GM12878 (cell line): ENCODE results near the gene GLE1. TPM values are rescaled to one million over a fixed set of nuclear protein-coding genes. Genes with fewer than 3 reads are reported as not detected.
A peak's percentile ranks its signal among the peaks of the same experiment; 100 is the strongest.

Experiments used
- ATAC-seq: fragments of 200-7000 bp; cut with Tn5 transposase; 3 replicates; pipeline ENCODE4 v1.9.1; 2020; ENCODE audit warnings: mild to moderate bottlenecking, moderate library complexity
- BruUV-seq: library from RNA; stranded (reverse); fragments of 400-500 nt; replicated peaks from 2 replicates; lab custom pipeline; 2021; lab: Mats Ljungman, UMichigan
- CTCF ChIA-PET: fragments of 300-600 bp; sonication (Branson Sonifier 250); formaldehyde crosslinking; extraction: SDS; loops from one replicate; lab custom pipeline; 2021; ENCODE audit warnings: inconsistent platforms; lab: Yijun Ruan, JAX
- POLR2A ChIA-PET: fragments of 350-600 bp; formaldehyde crosslinking; extraction: SDS; loops from one replicate; lab custom pipeline; 2021; ENCODE audit warnings: inconsistent platforms; lab: Charles Lee
- RAD21 ChIA-PET: fragments of 300-600 bp; sonication (Branson Sonifier 250); formaldehyde crosslinking; loops from one replicate; lab custom pipeline; 2023; ENCODE audit warnings: antibody characterized with exemption; ENCODE audit not compliant: unreplicated experiment; lab: Charles Lee
- SMC1A ChIA-PET: fragments of 300-600 bp; sonication (Branson Sonifier 250); formaldehyde crosslinking; loops from one replicate; lab custom pipeline; 2023; ENCODE audit not compliant: unreplicated experiment, uncharacterized antibody; lab: Charles Lee
- DNase-seq: peaks from one replicate; pipeline ENCODE4 v3.0.0-alpha.2; 2011; ENCODE audit warnings: low read depth, low spot score
- FAIRE-seq: peaks from 3 replicates; lab custom pipeline; 2011; peaks lifted over from hg19 to GRCh38; lab: Jason Lieb, UNC
- H2AFZ ChIP-seq: 2 replicates; pipeline ENCODE4 v1.6.0; 2011; ENCODE audit warnings: low read depth, low read length, control low read depth; ENCODE audit not compliant: control insufficient read depth
- H3K27ac ChIP-seq: 2 replicates; pipeline ENCODE4 v1.5.1; 2011; ENCODE audit warnings: control low read depth; ENCODE audit not compliant: control insufficient read depth, insufficient read depth
- H3K27me3 ChIP-seq, 2 experiments: replicated peaks in 1 of 2; 2 replicates each; pipeline versions ENCODE4 v1.6.0 to v1.6.1; 2011; ENCODE audit warnings: low read length in 1 of 2; ENCODE audit not compliant: control insufficient read depth in 2 of 2, insufficient read depth in 2 of 2
- H3K36me3 ChIP-seq, 2 experiments: 2 replicates each; pipeline ENCODE4 v1.5.1; 2011; ENCODE audit warnings: low read length in 1 of 2; ENCODE audit not compliant: control insufficient read depth in 2 of 2, insufficient read depth in 2 of 2
- H3K4me1 ChIP-seq: 2 replicates; pipeline ENCODE4 v1.6.1; 2011; ENCODE audit warnings: mild to moderate bottlenecking, low read length, moderate library complexity, mixed read lengths; ENCODE audit not compliant: control insufficient read depth, insufficient read depth
- H3K4me2 ChIP-seq: 2 replicates; pipeline ENCODE4 v1.6.0; 2011; ENCODE audit warnings: control low read depth; ENCODE audit not compliant: control insufficient read depth, insufficient read depth
- H3K4me3 ChIP-seq: fragments of 200-600 bp; sonication (generic); 2 replicates; pipeline ENCODE4 v1.5.1; 2016
- H3K79me2 ChIP-seq: 2 replicates; pipeline ENCODE4 v1.6.0; 2011; ENCODE audit warnings: low read length; ENCODE audit not compliant: control insufficient read depth, insufficient read depth
- H3K9ac ChIP-seq: 2 replicates; pipeline ENCODE4 v1.8.0; 2011; ENCODE audit warnings: low read length, control low read depth, mixed read lengths; ENCODE audit not compliant: control insufficient read depth, insufficient read depth
- H3K9me3 ChIP-seq: replicated peaks from 3 replicates; pipeline ENCODE4 v1.5.1; 2011; ENCODE audit warnings: mild to moderate bottlenecking, low read length; ENCODE audit not compliant: control insufficient read depth, insufficient read depth
- H4K20me1 ChIP-seq: 2 replicates; pipeline ENCODE4 v1.6.0; 2011; ENCODE audit not compliant: control insufficient read depth, insufficient read depth
- BCL3 ChIP-seq: IDR thresholded peaks from 2 replicates; pipeline ENCODE4 v1.6.1; 2011; ENCODE audit warnings: borderline replicate concordance, low read depth, mild to moderate bottlenecking, moderate library complexity, low read length; ENCODE audit not compliant: insufficient read depth, poor library complexity, severe bottlenecking
- CREM ChIP-seq: IDR thresholded peaks from 2 replicates; pipeline ENCODE4 v1.6.1; 2014; ENCODE audit warnings: antibody characterized with exemption, low read depth
- DPF2 ChIP-seq: fragments of 450-650 bp; IDR thresholded peaks from 2 replicates; pipeline ENCODE4 v1.6.1; 2017; ENCODE audit warnings: mild to moderate bottlenecking
- GABPA ChIP-seq: IDR thresholded peaks from 2 replicates; pipeline ENCODE4 v1.6.1; 2014; ENCODE audit warnings: antibody characterized with exemption, low read depth, mild to moderate bottlenecking, inconsistent platforms
- HDAC2 ChIP-seq: fragments of 200-600 bp; sonication (generic); IDR thresholded peaks from 2 replicates; pipeline ENCODE4 v1.6.1; 2017
- IKZF2 ChIP-seq, 2 experiments: fragments of 450-650 bp; IDR thresholded peaks; 2 replicates each; pipeline ENCODE4 v1.6.1; 2017; ENCODE audit warnings: mild to moderate bottlenecking in 2 of 2, moderate library complexity in 2 of 2
- KAT2A ChIP-seq: conservative IDR thresholded peaks from 2 replicates; pipeline ENCODE4 v1.6.1; 2011; ENCODE audit warnings: low read depth, low read length; ENCODE audit not compliant: control insufficient read depth
- POLR2AphosphoS5 ChIP-seq: IDR thresholded peaks from 2 replicates; pipeline ENCODE4 v1.6.1; 2011; ENCODE audit warnings: mild to moderate bottlenecking, low read length, inconsistent platforms
- RFX5 ChIP-seq: IDR thresholded peaks from 2 replicates; pipeline ENCODE4 v1.6.1; 2011; ENCODE audit warnings: low read depth, low read length, improper control_type of control experiment
- SIX5 ChIP-seq: IDR thresholded peaks from 2 replicates; pipeline ENCODE4 v1.6.1; 2011; ENCODE audit warnings: mild to moderate bottlenecking, low read depth, low read length, moderate library complexity; ENCODE audit not compliant: severe bottlenecking
- STAT1 ChIP-seq: fragments of 450-650 bp; conservative IDR thresholded peaks from 2 replicates; pipeline ENCODE4 v1.6.1; 2014; ENCODE audit warnings: antibody characterized with exemption, mild to moderate bottlenecking
- TARDBP ChIP-seq: IDR thresholded peaks from 2 replicates; pipeline ENCODE4 v1.6.1; 2016; ENCODE audit warnings: borderline replicate concordance
- ZNF24 ChIP-seq: fragments of 450-650 bp; IDR thresholded peaks from 2 replicates; pipeline ENCODE4 v1.6.1; 2017; ENCODE audit warnings: antibody characterized with exemption, mild to moderate bottlenecking
- WGBS: methylation state at CpG from one replicate; pipeline ENCODE4 v1.1.6; 2016; ENCODE audit warnings: low lambda C conversion rate; ENCODE audit not compliant: insufficient replicate concordance, insufficient coverage; ENCODE audit errors: missing lambda C conversion rate; 5-methylcytosine and 5-hydroxymethylcytosine counted together
- in situ Hi-C: fragments of 300-500 bp; cut with MboI; formaldehyde crosslinking; loops from 9 replicates; pipeline ENCODE4 v1.14.3; 2018; ENCODE audit warnings: mixed read lengths
- intact Hi-C: fragments of 100-400 bp; cut with micrococcal nuclease; formaldehyde crosslinking; loops from one replicate; pipeline ENCODE4 v1.14.2; 2022; ENCODE audit not compliant: unreplicated experiment
- polyA plus RNA-seq, 11 experiments: library from polyadenylated mRNA; depleted of rRNA in 4 of 11; unstranded in 6 of 11; stranded (reverse) in 5 of 11; fragments of >200 nt; fragmentation: Nextera tagmentation in 4 of 11; fragmentation: Illumina TruSeq in 1 of 11; extraction: Ambion mirVana in 4 of 11; extraction: Trizol in 1 of 11; gene quantifications; 1 replicate in 1 of 11; 2 replicates in 10 of 11; pipeline versions ENCODE4 v1.2.1 to v1.2.3, GENCODE V29; 2011 to 2016; ENCODE audit warnings: inconsistent platforms in 2 of 11, missing spikeins in 2 of 11, low read depth in 1 of 11
- total RNA-seq, 4 experiments: library from RNA; depleted of rRNA in 3 of 4; stranded (reverse); fragments of >200 nt in 3 of 4; fragmentation: Illumina TruSeq in 1 of 4; extraction: Trizol in 1 of 4; gene quantifications; 2 replicates each; pipeline versions ENCODE4 v1.2.1 to v1.2.3, GENCODE V29; 2013 to 2021
- TF ChIP-seq, protein P1 (sequence below): fragments of 150-350 bp; IDR thresholded peaks from 2 replicates; pipeline ENCODE4 v1.6.1; 2016; ENCODE audit warnings: low read depth, low read length

The GLE1 gene
- total and polyA plus RNA-seq, 10 of the 15 experiments (the other 5 are each of a cell fraction or from before 2014, with no cell fraction given): 17.4 to 52.0 (median 37.7) TPM

DNA sequence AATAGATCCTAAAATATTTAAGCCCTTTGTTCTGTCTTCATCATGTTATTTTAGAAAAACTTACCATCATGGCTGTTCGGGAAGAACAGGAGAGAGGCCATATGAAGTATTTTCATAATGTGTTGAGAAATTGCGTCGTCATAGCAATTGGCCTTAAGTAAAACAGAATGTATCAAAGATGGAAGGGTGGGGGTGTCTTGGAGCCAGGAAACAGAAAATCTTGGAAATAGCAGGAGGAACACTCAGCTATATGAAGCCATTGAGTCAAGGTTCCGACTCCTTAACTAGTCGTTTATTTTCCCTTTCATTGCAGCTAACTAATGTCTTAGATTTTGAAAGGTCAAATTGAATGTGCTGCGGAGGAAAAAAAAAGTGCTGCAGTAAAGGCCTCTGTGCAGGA is 49.2 kb downstream of the GLE1 start:
- TF ChIP-seq ZNF24 (no peak), DPF2 (no peak), POLR2AphosphoS5 (no peak), KAT2A (no peak), SIX5 (no peak), GABPA (no peak), BCL3 (no peak), IKZF2 (IDR thresholded peaks at IDR 0.05) (no peak), CREM (no peak), STAT1 (no peak), HDAC2 (no peak), RFX5 (no peak), TARDBP (no peak)
- TF ChIP-seq, protein P1, sequence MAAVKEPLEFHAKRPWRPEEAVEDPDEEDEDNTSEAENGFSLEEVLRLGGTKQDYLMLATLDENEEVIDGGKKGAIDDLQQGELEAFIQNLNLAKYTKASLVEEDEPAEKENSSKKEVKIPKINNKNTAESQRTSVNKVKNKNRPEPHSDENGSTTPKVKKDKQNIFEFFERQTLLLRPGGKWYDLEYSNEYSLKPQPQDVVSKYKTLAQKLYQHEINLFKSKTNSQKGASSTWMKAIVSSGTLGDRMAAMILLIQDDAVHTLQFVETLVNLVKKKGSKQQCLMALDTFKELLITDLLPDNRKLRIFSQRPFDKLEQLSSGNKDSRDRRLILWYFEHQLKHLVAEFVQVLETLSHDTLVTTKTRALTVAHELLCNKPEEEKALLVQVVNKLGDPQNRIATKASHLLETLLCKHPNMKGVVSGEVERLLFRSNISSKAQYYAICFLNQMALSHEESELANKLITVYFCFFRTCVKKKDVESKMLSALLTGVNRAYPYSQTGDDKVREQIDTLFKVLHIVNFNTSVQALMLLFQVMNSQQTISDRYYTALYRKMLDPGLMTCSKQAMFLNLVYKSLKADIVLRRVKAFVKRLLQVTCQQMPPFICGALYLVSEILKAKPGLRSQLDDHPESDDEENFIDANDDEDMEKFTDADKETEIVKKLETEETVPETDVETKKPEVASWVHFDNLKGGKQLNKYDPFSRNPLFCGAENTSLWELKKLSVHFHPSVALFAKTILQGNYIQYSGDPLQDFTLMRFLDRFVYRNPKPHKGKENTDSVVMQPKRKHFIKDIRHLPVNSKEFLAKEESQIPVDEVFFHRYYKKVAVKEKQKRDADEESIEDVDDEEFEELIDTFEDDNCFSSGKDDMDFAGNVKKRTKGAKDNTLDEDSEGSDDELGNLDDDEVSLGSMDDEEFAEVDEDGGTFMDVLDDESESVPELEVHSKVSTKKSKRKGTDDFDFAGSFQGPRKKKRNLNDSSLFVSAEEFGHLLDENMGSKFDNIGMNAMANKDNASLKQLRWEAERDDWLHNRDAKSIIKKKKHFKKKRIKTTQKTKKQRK: no peak
- TF ChIP-seq, all 136 proteins: peak for 0
- no peak for DNase-seq
- Histone ChIP-seq H3K9ac (peak overlapping the region; percentile 54; the same call in 1 of the 2 replicates), H2AFZ (no peak overlapping the region), H3K4me2 (peak overlapping the region; percentile 71), H4K20me1 (no peaks in the 10 kb centered on the region), H3K4me1 (peaks cover 29% of the 10 kb centered on the region), H3K9me3 (no peaks in the 10 kb centered on the region), H3K27ac (no peak overlapping the region), H3K27me3 (no peaks in the 10 kb centered on the region), H3K36me3 (no peaks in the 10 kb centered on the region), H3K79me2 (peaks cover 47% of the 10 kb centered on the region), H3K4me3 (peak overlapping the region; percentile 92)
- FAIRE-seq: no peak
- WGBS: 33% methylated on average over 6 of the region's 6 CpGs
- POLR2A ChIA-PET: interaction anchor here (0.5 to 2.1 kb wide), 7 partner anchors 12 to 98 kb away, joined by 3 to 13 read pairs (median 3); partner anchors contain the start of genes GLE1 and ODF2
- SMC1A ChIA-PET: interaction anchor here (0.6 to 4.5 kb wide), 6 partner anchors 10 to 115 kb away, joined by 3 to 20 read pairs (median 3); partner anchors contain the start of gene GLE1
- RAD21 ChIA-PET: interaction anchor here (0.6 kb wide), 1 partner anchor 129 kb away, joined by 4 read pairs; no protein-coding TSS in a partner anchor
- TSS peak; percentile 61 for BruUV-seq
- CTCF ChIA-PET: interaction anchor here (0.7 to 3.2 kb wide), 2 partner anchors 41 to 363 kb away, joined by 3 to 10 read pairs; no protein-coding TSS in a partner anchor
- in situ Hi-C loops: no loop called here
- ATAC-seq: no peak
- intact Hi-C loops: loop anchor here (5.0 to 10.0 kb wide), 2 partner anchors 46 to 131 kb away; partner anchors contain the start of gene SET
